Muscle layer of duodenum (tissue), 2 donors: ENCODE results near the gene NEK5.

Experiments
- H3K27ac ChIP-seq: one replicate; pipeline ENCODE4 v1.7.0; 2013; ENCODE audit warnings: mild to moderate bottlenecking, low read length
- H3K27me3 ChIP-seq: one replicate; pipeline ENCODE4 v1.7.0; 2013; ENCODE audit warnings: low read depth, mild to moderate bottlenecking, control low read depth, low read length
- H3K36me3 ChIP-seq, 2 donors: one replicate each; pipeline ENCODE4 v1.7.0; 2013; ENCODE audit warnings: low read length in 2 of 2, control low read depth in 1 of 2, mild to moderate bottlenecking in 1 of 2; ENCODE audit not compliant: insufficient read depth in 2 of 2, control insufficient read depth in 1 of 2
- H3K4me1 ChIP-seq, 2 donors: one replicate each; pipeline ENCODE4 v1.7.0; 2013; ENCODE audit warnings: low read length in 2 of 2, mild to moderate bottlenecking in 2 of 2, control low read depth in 1 of 2, moderate library complexity in 1 of 2; ENCODE audit not compliant: insufficient read depth in 2 of 2, control insufficient read depth in 1 of 2
- H3K4me3 ChIP-seq, 2 donors: one replicate each; pipeline ENCODE4 v1.7.0; 2013; ENCODE audit warnings: low read length in 2 of 2, low read depth in 1 of 2, mild to moderate bottlenecking in 1 of 2
- H3K9me3 ChIP-seq, 2 donors: one replicate each; pipeline ENCODE4 v1.7.0; 2013; ENCODE audit warnings: low read length in 2 of 2, control low read depth in 1 of 2, mild to moderate bottlenecking in 1 of 2; ENCODE audit not compliant: control insufficient read depth in 1 of 2
- donor health status: healthy.

NEK5 gene

GRCh38 chr13:51997641-51998330, 131.1 kb downstream of the NEK5 start:
- H3K4me1 ChIP-seq: peaks cover 15 to 26% of the 10 kb centered on the region in 2 donors
- H3K27ac ChIP-seq: no peak overlapping the region
- no peaks in the 10 kb centered on the region for H3K9me3 ChIP-seq
- no peaks in the 10 kb centered on the region for H3K27me3 ChIP-seq
- H3K4me3 ChIP-seq: no peak overlapping the region
- H3K36me3 ChIP-seq: no peaks in the 10 kb centered on the region

- Histone ChIP-seq H3K4me3 (no peak overlapping the region), H3K27me3 (no peaks in the 10 kb centered on the region), H3K36me3 (no peaks in the 10 kb centered on the region), H3K27ac (no peak overlapping the region), H3K9me3 (no peaks in the 10 kb centered on the region), H3K4me1 (peaks cover 15 to 26% of the 10 kb centered on the region in 2 donors)
These were observed 131.7 kb downstream of the NEK5 start for GRCh38 chr13:51997186-51997585.

GRCh38 chr13:51996641-51997040, 132.2 kb downstream of the NEK5 start:
- H3K9me3 ChIP-seq: no peaks in the 10 kb centered on the region

GRCh38 chr13:51995677-51996551, 133.0 kb downstream of the NEK5 start:
- Histone ChIP-seq H3K27ac (no peak overlapping the region), H3K27me3 (no peaks in the 10 kb centered on the region), H3K9me3 (no peaks in the 10 kb centered on the region), H3K36me3 (no peaks in the 10 kb centered on the region), H3K4me3 (peak overlapping the region; percentile 8 to 41), H3K4me1 (peaks cover 15 to 26% of the 10 kb centered on the region in 2 donors)

More at GRCh38 chr13:51996641-51997040, 132.2 kb downstream of the NEK5 start:
- H3K27ac ChIP-seq: no peak overlapping the region
- no peak overlapping the region for H3K4me3 ChIP-seq
- no peaks in the 10 kb centered on the region for H3K27me3 ChIP-seq
- H3K36me3 ChIP-seq: no peaks in the 10 kb centered on the region
- peaks cover 15 to 26% of the 10 kb centered on the region in 2 donors for H3K4me1 ChIP-seq

GRCh38 chr13:51993713-51994112, 135.2 kb downstream of the NEK5 start:
- Histone ChIP-seq H3K27ac (no peak overlapping the region), H3K4me3 (no peak overlapping the region), H3K27me3 (no peaks in the 10 kb centered on the region), H3K36me3 (no peaks in the 10 kb centered on the region), H3K9me3 (no peaks in the 10 kb centered on the region), H3K4me1 (peaks cover 9 to 16% of the 10 kb centered on the region in 2 donors)

GRCh38 chr13:51988988-51989618, 139.8 kb downstream of the NEK5 start:
- H3K4me3 ChIP-seq: no peak overlapping the region
- no peaks in the 10 kb centered on the region for H3K4me1 ChIP-seq
- H3K36me3 ChIP-seq: no peaks in the 10 kb centered on the region
- H3K27me3 ChIP-seq: no peaks in the 10 kb centered on the region
- no peak overlapping the region for H3K27ac ChIP-seq
- no peaks in the 10 kb centered on the region for H3K9me3 ChIP-seq
